ENCODE data around the gene ANTXR1. TPM values are rescaled to one million over a fixed set of nuclear protein-coding genes. Genes with fewer than 3 reads are reported as not detected.

Gene ANTXR1
- total RNA-seq, 1 experiment from 2014 or later, result 51.6 TPM

DNA sequence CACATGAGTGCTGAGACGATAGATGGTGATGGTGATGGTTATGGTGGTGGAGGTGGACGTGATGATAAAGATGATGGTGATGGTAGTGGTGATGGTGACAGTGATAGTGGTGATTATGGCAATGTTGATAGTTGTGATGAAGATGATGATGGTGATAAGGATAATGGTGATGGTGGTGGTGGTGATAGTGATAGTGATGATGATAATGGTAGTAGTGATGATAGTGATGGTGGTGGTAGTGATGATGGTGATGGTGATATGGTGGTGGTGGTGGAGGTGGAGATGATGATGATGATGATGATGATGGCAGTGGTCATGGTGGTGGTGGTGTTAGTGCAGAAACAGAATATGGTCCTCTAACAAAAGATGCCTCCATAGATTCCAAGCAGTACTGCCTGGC lies 10.3 kb downstream of the ANTXR1 start:
- in situ Hi-C loops (cut with HindIII; ENCODE audit: low pct_unique_long_range_greater_than_20kb, low sequenced_read_pairs), result no loop called here
- DNase-seq (ENCODE audit: low read depth, low spot score), result no peak

DNA sequence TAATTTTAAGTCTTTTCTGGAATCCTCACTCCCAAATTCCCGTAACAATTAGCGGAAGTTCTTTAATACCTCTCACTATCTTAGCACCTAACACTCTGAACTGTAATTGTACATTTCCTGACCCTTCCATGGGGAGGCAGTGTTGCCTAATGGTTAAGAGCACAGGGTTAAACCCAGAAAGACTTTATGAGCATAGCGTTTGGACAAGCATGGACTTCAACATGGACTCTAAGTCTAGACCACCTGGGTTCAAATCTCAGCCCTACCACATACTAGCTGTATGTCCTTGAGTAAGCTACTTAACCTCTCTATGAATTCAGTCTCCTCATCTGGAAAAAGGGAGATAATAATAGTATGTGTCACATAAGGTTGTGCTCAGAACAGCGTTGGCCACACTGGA lies 13.0 kb downstream of the ANTXR1 start:
- peak; percentile 86 for DNase-seq (ENCODE audit: low read depth, low spot score)
- in situ Hi-C loops (cut with HindIII; ENCODE audit: low pct_unique_long_range_greater_than_20kb, low sequenced_read_pairs), result no loop called here

DNA sequence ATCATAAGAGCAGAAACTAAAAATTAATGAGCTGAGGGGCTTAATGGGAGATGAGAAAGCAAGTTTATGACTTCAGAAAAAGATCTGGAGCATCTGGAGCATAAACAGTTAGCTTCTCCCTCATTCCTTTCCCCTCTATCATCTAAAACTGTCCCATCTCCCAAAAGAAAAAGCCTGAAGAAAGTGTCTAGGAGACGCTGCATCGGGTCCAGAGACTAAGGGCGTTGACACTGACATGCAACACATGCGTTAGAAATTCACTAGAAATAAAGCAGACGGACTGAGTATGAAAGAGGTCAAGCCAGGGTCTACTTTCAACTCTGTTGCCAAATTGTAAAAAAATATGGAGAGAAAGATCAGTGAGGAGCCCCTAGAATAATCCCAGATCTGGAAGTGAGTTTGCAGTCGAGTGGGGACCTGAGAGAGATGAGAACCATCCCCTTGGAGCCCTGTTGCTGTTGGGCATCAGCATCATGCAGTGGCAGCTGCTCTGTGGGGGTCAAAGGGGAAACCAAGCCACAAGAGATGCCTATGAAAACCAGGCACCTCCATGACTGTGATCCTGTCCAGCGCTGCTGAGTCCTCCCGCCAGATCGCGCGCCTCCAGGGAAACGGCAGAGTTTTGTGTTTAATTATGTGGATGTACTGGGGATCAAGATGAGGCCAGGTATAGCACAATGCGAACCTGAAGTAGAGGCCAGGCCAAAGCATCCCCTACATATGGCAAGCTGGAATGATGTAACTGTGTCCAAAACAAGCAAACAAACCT lies 13.9 kb downstream of the ANTXR1 start:
- in situ Hi-C loops (cut with HindIII; ENCODE audit: low pct_unique_long_range_greater_than_20kb, low sequenced_read_pairs), result no loop called here

DNA sequence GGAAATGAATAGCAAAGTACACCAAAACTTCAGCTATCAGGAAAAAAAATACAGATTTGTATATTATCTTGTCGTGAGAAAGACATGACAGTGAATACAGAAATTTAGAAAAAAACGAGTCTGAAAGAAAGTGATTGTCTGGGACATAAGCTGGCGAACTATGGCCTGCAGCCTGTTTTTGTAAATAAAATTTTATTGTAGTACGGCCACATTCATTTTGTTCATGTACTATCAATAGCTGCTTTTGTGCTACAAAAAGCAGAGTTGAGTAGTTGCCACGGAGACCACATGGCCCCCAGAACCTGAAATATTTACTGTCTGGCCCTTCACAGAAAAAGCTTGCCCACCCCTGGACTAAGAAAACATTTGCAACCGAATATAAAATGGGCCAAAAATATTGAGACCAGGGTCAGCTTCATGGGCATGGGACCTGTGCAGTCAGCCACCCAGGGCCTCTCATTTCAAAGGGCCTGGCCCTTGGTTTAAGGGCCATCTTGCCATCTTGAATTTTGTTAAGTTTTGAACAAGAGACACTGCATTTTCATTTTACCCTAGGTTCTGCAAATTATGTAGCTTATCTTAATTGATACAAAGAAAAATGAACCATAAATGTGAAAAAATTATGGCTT lies 17.9 kb downstream of the ANTXR1 start:
- in situ Hi-C loops (cut with HindIII; ENCODE audit: low pct_unique_long_range_greater_than_20kb, low sequenced_read_pairs), result no loop called here

More for the DNA sequence above, 13.9 kb downstream of the ANTXR1 start:
- DNase-seq (ENCODE audit: low read depth, low spot score), result no peak

DNA sequence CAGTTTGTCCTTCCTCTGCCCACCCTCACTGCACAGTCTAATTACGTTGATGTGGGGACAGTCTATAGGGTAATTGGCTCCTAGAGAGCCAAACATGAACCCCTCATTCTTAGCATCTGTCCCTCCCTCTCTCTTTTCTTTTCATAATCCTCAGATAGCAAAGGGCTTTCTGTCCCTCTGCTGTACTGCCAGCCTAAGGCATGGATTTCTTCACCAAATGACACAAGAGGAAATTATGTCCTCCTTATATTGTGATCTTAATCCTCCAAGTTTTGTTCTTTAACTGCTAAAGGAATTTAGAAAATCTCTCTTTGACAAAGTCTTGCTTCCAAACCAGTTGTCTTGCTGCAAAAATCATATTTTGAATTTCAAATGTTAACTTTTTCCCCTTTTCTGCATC lies 18.5 kb downstream of the ANTXR1 start:
- in situ Hi-C loops (cut with HindIII; ENCODE audit: low pct_unique_long_range_greater_than_20kb, low sequenced_read_pairs), result no loop called here
- no peak for DNase-seq (ENCODE audit: low read depth, low spot score)

More for the DNA sequence above, 17.9 kb downstream of the ANTXR1 start:
- DNase-seq (ENCODE audit: low read depth, low spot score), result peak; percentile 88

DNA sequence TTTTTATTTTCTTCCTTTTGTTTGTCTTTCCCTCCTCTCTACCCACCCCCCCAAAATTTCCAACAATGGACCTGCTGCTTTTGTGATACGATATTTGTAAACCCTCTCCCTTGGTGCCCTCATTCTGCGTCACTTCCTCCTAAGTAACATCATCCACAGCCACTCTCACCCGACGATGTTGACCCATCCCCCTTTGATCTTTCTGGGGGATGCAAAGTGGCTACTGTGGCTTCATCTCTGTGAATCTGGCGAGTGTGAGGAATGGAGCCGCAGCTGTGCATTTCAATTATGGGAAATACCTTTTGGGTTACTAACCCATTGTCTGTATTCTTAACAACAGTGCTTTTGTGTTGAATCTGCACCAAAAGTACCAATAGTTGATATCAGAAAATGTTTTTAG lies 19.4 kb downstream of the ANTXR1 start:
- no peak for DNase-seq (ENCODE audit: low read depth, low spot score)
- in situ Hi-C loops (cut with HindIII; ENCODE audit: low pct_unique_long_range_greater_than_20kb, low sequenced_read_pairs), result no loop called here

DNA sequence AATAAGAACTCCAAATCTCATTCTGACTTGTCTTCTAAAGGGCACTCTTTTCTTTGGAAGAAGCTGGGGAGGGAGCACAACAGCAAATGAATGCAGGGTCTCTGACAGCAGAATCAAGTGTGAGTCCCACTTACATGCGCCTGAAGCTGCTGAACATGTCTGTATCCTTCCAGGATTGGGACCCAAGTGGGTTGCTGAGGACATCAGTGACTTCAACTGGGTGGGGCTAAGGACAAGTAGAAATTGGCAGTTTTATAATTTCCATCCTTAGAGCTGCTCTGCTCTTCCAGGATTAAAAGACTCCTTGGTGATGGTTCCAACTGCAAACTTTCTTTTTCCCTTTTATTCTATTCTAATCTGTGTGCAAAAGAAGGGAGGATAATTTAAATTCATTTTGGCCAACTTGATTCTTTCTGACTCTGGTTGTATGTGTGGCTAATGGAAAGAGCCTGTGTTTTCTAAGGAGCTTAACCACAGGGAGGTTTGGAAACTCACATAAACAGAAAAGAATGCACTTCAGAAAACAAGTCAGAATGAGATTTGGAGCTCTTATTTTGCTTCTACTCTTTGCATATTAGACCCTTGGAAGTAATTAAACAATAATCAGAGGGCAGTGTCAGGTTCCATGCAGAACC lies 20.6 kb downstream of the ANTXR1 start:
- no peak for DNase-seq (ENCODE audit: low read depth, low spot score)
- in situ Hi-C loops (cut with HindIII; ENCODE audit: low pct_unique_long_range_greater_than_20kb, low sequenced_read_pairs), result no loop called here

DNA sequence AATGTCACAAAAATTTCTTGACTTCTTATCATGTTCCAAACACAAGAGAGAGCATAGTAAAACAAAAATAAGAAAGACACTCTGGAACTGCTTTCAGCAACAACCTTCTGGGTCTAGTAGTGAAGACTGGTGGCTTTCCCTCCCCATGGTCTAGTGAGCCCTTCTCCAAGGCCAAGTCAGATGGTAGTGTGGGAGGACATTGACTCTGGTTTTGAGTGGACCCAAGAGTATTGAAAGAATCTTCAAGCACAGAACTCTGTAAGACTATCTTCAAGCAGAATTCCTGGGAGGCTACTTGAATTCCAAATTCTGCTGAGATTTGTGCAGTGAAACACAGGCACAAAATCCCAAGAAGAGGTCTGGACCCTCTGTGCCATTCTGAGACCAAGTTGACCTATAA lies 21.1 kb downstream of the ANTXR1 start:
- no peak for DNase-seq (ENCODE audit: low read depth, low spot score)
- in situ Hi-C loops (cut with HindIII; ENCODE audit: low pct_unique_long_range_greater_than_20kb, low sequenced_read_pairs), result no loop called here

DNA sequence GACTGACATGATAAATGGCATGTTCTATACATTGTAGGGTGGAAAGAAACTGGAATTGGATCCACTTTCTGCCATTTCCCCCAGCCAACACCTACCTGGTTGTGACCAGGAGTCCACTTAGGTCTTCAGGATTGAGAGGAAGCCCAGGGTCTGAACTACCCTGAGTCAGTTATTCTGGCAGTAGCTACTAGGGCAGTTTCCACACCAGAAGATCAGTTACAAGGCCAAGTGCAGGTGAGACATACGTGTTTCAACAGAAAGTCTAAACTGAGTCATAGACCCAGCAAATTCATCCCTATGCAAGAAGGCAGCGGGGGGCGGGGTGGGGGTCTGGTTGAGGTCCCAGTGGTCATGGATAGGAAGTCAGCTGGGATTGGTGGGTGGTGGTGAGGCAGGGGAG lies 21.9 kb downstream of the ANTXR1 start:
- DNase-seq (ENCODE audit: low read depth, low spot score), result no peak
- in situ Hi-C loops (cut with HindIII; ENCODE audit: low pct_unique_long_range_greater_than_20kb, low sequenced_read_pairs), result no loop called here

DNA sequence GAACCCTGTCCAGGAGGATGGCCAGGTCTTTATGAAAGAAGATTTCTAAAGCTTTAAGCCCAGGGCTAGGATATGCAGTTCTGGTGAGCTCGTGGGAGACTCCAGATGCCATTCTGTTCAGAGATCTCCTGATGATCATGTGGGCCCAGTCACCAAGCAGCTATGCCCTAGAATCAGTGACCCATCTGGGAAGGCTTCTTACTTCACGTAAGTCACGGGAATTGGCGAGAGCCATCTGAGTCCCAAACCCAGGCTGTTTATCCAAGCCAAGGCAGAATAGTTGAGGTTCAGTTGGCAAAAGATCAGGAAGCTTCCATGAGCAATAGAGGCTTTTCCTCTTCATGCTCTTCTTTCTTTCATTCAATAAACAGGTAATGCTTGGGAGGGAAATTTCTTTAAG lies 23.9 kb downstream of the ANTXR1 start:
- DNase-seq (ENCODE audit: low read depth, low spot score), result peak; percentile 33
- in situ Hi-C loops (cut with HindIII; ENCODE audit: low pct_unique_long_range_greater_than_20kb, low sequenced_read_pairs), result no loop called here

DNA sequence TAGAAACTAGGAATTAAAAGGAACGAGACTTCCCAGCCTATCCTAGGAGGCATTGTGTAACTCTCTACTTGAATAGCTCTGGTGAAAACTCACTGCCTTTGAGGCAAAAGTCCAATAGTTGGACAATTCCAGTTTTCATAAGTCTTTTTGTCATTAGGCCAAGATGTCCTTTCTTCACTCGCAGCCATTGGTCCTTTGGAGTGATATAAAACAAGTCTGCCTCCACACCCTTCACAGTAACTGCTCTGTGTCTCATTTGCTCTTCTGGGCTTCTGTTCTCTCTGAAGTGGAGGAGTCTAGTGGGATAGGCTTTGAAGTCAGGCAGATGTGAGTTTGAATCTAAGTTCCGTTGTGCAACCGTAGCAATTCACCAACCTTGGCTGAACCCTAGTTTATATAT lies 28.2 kb downstream of the ANTXR1 start:
- in situ Hi-C loops (cut with HindIII; ENCODE audit: low pct_unique_long_range_greater_than_20kb, low sequenced_read_pairs), result no loop called here
- no peak for DNase-seq (ENCODE audit: low read depth, low spot score)

DNA sequence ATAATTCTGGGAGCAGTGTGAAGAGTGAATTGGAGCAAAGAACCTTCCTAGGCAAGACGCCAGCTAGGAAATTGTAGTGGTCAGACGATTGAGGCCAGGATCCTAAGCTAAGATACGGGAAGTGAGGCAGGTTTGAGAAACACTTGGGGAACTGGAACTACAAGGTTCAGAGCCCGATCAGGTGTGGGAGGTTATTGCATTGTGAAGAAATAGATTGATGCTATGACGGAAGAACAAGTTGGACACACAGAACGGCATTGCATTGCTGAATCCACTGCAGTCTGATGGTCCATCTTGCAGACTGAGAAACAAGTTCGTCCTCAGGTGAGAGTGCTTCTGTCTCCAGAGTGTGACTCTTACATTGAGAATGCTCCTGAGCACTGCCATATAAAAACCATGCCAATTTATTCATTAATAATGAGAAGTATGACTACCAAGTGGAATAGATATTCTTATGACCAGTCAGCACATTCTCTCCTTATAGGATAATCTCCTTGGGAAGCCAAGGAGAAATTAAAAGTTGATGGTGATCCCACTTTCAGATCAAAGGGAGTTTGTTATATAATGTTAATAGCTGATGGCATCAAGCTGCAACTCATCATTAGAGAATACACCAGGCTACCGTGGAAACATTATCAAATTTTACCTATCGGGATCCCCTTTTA lies 30.9 kb downstream of the ANTXR1 start:
- DNase-seq (ENCODE audit: low read depth, low spot score), result no peak
- in situ Hi-C loops (cut with HindIII; ENCODE audit: low pct_unique_long_range_greater_than_20kb, low sequenced_read_pairs), result no loop called here

DNA sequence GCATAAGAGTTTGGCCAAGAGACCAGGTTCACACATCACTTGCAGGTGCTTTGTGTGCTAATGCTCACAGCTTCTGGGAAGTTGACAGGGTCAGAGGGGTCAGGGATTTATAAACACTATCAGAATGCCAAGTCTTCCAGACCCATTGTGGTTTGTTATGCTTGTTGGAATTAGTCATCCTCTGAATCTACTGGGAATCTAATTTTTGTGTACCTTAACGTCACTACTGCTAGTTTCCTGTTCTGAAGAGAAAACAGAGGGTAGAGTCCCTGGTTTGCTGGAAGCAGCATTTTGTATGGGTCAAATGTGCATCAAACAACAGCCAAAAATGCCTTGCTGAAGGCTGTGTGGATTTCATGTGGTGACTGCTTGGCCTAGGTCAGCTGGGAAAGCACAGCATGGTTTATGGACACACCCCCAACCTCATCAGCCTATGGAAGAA lies 33.3 kb downstream of the ANTXR1 start:
- in situ Hi-C loops (cut with HindIII; ENCODE audit: low pct_unique_long_range_greater_than_20kb, low sequenced_read_pairs), result no loop called here
- no peak for DNase-seq (ENCODE audit: low read depth, low spot score)

DNA sequence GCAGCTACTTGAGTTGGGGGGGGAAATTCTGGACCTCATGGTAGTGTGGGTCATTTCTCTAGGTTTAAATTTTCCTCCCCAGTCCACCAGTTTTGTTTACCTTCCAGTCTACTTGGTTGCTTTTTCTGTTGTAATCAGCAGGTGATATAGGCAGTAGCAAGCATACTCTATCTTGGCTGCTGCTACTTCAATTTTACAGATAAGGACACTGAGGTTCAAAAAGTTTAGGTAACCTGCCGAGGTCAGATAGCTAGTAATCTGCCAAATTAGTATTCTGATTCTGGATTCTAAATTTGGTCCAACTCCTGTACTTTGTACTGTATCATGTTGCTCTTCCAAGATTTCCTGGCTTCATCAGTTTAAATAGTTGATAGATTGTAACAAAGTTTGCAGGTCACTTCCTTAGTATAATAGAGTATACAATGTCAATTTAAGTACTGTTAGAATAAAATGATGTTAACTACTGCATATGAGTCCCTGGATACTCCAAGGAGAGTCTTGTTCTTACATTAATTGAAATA lies 34.7 kb downstream of the ANTXR1 start:
- in situ Hi-C loops (cut with HindIII; ENCODE audit: low pct_unique_long_range_greater_than_20kb, low sequenced_read_pairs), result no loop called here

DNA sequence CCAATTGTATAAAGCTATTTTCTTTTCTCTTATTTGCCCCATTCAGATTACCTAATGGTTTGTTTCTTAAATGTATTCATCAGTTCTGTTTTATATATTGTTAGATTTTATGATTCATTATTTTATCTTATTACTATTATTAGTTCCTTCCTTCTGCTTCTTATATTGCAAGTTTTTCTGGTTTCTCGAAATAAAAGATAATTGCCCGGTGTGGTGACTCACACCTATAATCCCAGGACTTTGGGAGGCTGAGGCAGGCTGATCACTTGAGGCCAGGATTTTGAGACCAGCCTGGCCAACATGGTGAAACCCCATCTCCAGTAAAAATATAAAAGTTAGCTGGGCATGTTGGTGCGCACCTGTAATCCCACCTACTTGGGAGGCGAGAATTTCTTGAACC lies 37.8 kb downstream of the ANTXR1 start:
- DNase-seq (ENCODE audit: low read depth, low spot score), result no peak
- in situ Hi-C loops (cut with HindIII; ENCODE audit: low pct_unique_long_range_greater_than_20kb, low sequenced_read_pairs), result no loop called here

More for the DNA sequence above, 34.7 kb downstream of the ANTXR1 start:
- no peak for DNase-seq (ENCODE audit: low read depth, low spot score)

DNA sequence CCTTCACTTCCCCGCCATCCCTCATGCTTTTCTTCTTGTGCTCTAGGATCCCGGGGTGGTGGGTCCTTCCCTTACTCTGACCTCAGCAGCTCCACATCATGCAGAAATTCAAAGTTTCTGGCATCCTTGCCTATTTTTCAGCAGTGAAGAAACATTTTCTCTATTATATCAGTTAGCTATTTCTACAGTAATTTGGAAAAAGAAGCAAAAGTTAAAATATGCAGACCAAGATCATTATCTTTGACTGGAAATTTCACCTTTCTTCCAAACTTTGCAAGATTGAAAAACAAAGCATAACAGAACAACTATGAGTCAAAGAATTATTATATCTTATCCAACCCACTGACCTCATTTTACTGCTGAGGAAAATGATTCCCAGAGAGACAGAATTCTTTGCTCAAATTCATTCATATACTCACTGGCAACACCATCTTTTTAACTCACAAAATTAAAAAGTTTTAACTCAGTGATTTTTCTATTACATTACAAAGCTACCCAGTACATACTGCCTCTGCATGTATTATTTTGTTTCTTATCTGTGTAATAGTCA lies 40.5 kb downstream of the ANTXR1 start:
- in situ Hi-C loops (cut with HindIII; ENCODE audit: low pct_unique_long_range_greater_than_20kb, low sequenced_read_pairs), result no loop called here
- no peak for DNase-seq (ENCODE audit: low read depth, low spot score)

DNA sequence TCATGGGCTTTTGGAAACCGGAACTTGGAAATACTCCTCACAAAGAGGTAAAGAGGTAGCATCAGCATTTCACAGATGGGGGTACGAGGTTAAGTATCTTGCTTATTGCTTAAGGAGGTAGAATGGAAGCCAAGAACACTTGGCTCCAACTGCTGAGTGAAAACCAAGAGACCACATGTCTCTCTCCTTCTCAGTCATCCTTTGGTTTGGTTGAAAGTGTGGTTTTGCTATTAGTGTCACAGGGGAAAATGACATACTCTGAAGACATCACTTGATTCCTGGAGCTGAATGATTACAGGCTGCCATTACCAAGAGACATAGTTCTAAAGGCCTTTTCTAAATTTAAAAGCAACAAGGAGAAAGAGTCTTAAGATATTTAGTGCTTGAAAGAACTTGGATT lies 41.5 kb downstream of the ANTXR1 start:
- DNase-seq (ENCODE audit: low read depth, low spot score), result no peak
- in situ Hi-C loops (cut with HindIII; ENCODE audit: low pct_unique_long_range_greater_than_20kb, low sequenced_read_pairs), result no loop called here

All from SK-MEL-5 (cell line).